Endothelial cell of umbilical vein (primary cell): ENCODE data around the gene LGR6.

ENCODE experiments used
- CTCF ChIP-seq, 2 donors: IDR thresholded peaks; 1 replicate in 1 of 2; 2 replicates in 1 of 2; pipeline ENCODE4 v1.5.1; 2011; ENCODE audit warnings: low read length in 2 of 2, mild to moderate bottlenecking in 2 of 2, moderate library complexity in 2 of 2, control low read depth in 1 of 2, inconsistent platforms in 1 of 2, low read depth in 1 of 2; ENCODE audit not compliant: insufficient read depth in 1 of 2; ENCODE audit errors: extremely low read depth in 1 of 2
- POLR2AphosphoS5 ChIP-seq: IDR thresholded peaks from 2 replicates; pipeline ENCODE4 v1.6.1; 2012; ENCODE audit warnings: low read depth, mild to moderate bottlenecking, control low read depth, low read length, moderate library complexity; ENCODE audit not compliant: insufficient read depth
- TF ChIP-seq, protein P1 (sequence below): IDR thresholded peaks from 2 replicates; pipeline ENCODE4 v1.6.1; 2011; ENCODE audit not compliant: insufficient read depth, insufficient read length

- no peak for TF ChIP-seq CTCF (IDR thresholded peaks at IDR 0.05; ENCODE audit: extremely low read depth in 1 of 2, insufficient read depth in 1 of 2, low read depth in 1 of 2, low read length in 2 of 2)
- TF ChIP-seq POLR2AphosphoS5: no peak
- TF ChIP-seq, protein P1, sequence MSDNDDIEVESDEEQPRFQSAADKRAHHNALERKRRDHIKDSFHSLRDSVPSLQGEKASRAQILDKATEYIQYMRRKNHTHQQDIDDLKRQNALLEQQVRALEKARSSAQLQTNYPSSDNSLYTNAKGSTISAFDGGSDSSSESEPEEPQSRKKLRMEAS: no peak
Observed at GRCh38 chr1:202210385-202210784, 16.8 kb downstream of the LGR6 start.
